GM19193 (cell line): ENCODE measurements around the gene BNC2.

Experiments
- POLR2A ChIP-seq: IDR thresholded peaks from 4 replicates; pipeline ENCODE4 v1.6.1; 2011; ENCODE audit not compliant: insufficient read depth, insufficient read length; ENCODE audit errors: extremely low read depth

Gene BNC2

DNA sequence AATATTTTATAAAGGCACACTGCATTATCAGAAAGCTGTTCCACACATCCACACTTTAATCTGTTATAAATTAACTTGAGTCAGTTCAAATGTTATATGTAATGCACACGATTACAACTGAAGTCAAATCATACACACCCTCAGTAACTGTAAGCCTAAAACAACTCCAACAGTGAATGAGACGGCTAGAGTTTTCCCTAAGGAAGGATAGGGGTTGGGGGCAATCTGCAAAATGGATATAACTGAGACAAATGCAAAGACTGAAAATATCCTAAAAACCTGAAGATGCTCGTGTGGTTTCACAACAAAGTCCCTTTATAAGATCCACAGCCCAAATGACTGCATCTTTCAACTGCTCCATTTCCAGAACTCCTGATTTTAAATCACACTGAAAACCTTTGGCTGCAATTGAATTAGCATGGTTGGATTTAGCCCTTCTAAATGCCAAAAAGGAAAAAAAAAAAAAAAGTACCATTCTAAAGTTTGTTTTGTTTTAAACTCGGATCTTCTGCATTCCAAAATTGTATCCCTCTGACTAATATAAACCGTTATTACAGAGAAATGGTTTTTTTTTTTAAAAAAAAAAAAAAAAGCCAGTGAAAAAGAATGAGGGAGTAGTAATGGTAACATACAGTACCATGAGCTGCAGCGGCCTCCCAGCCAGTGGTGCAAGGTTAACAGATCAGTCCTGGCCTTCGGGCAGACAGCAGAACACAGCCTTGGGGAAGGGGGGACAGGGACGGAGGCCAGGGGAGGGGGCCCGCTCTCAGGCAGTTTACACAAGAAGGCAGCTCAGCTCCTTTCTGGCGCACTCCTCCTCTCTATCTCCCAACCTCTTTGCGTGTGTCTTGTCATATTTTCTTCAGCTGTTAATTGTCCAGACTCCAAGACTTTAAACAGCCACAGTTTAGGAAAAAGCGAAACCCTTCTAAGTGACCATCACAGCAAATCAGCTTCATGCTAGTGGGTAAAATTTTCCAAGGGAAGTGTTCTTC lies 166.1 kb downstream of the BNC2 start:
- TF ChIP-seq POLR2A = no peak

DNA sequence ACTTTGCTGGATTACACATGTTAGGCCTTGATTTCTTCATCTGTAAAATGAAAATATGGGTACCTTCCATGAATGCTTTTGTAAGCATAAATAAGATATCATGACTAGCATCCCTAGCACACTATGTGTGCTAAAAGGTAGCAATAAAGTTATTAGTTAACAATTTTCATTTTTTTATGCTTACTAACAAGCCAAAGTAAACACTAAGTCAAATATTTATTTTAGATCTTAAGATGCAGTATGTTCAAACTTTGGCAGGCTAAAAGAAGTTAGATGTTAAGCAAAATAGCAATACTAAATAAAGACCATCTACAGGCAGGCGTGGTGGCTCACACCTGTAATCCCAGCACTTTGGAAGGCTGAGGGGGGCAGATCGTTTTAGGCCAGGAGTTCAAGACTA lies 169.1 kb downstream of the BNC2 start:
- TF ChIP-seq POLR2A = no peak

DNA sequence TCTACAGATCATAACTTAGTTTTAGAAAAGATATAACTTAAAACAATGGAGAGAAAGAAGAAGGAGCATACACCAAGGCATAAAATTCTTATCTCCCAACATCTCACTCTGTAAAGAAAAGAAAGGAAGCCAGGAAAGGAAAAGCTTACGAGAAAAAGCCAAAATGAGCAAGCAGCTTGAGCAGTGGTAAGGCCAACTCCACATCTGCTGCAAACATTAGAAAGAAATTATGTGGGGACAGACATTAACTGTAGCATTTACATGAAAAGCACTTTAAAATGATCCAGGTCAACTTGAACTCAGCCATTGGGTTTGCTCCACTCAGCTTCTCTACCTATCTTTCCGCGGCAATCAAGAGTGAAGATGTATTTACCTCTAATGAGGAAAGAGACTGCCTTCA lies 176.9 kb downstream of the BNC2 start:
- no peak for TF ChIP-seq POLR2A

DNA sequence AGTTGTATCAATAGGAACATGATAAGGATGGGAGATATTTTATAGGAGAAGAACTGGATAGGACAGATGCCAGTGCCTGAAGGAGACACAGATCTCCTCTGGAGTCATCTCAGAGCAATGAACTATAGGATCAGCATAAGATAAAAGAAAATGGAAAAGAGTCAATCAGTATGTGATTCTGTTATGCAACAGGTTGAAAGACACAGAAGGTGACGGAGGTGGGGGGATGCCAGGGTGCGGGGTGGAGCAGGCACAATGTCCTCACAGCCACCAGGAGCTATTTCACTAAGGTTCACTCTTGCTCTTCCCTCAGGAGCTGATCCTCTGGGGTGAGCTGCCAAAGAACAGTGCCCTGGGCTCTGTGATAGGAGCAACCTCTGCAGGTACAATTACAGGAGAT lies 179.8 kb downstream of the BNC2 start:
- TF ChIP-seq POLR2A = no peak

DNA sequence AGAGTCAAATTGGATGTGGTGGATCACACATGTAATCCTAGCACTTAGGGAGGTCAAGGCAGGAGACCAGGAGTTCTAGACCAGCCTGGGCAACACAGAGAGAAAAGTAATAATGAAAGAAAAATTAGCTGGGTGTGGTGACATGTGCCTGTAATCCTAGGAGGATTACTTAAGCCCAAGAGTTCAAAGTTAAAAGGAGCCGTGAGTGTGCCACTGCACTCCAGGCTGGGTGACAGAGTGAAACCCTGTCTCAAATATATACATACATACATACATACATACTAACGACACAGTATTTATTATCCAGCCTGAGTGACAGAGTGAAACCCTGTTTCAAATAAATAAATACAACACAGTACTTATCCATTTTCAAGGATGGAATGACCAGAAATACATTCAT lies 180.3 kb downstream of the BNC2 start:
- TF ChIP-seq POLR2A = no peak

DNA sequence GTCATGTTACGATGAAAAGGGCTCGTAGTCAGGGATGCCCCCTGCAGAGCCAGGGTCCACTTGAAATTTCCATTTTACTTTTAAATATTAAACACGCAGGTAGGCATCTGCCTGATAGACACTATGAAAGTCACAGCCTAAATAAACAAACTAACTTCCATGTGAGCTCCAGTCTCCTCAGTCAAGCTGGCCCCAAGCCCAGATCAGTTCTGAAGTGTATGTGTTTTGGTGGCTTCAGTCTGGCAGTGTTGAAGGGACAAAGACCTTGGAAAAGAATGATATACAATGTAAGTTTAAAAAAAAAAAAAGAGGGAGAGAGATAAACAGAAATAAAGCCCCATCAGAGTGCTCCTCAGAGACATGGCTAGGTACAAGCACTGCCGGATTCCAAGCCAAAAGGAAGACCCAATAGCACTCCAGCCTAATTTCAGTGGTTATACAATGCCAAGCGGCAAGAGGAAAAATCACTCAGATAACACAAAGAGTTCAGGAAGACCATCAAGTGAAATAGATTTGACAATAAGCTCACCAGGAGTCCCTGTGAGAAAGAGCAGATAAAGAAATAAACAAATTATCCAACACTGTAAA lies 181.0 kb downstream of the BNC2 start:
- TF ChIP-seq POLR2A = no peak

DNA sequence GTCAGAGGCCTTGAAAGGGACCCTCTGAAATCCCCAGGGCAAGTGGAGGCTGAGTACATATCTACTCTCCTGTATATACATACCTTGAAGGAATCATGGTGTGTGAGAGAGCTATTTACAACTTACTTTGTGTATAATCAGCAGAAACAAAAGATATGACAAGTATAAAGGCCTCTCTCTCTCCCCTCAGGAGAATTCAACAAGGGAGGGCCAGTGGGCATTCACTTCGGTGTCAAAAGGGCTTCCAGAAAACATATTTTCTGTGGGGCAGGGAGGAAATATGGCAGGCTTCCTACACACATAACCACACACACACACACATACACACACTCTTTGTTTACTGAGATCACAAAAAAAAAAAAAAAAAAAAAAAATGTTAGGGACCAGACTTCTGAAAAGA lies 181.7 kb downstream of the BNC2 start:
- no peak for TF ChIP-seq POLR2A

DNA sequence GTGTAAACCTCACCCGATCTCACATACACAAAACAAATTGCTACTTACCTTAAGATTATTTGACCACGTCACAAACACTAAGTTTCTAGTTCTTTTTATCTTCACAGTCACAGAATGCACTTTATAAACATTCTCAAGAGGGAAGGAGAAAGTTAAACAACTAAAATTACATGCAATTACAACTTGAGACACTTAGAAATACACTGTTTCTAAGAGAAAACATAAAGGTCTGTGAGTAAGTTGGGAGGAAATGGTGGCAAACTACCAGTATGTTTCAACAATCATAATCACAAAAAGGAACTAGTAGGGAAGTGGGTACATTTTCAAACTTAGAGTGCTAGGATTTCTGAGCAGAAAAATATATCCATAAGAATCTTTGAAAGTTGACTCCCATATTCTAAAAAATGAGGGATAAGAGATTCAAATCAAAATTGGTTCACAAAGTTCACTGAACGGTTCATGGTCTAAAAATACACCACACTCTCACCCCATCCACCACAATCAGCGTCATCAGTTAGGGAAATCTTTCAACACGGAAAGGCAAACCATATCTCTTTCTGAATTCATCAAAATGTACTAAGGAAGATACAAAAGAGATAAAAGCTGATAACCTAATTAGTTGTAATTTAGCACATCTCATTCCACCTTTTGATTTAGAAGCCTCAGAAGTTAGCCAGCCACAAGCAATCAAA lies 182.6 kb downstream of the BNC2 start:
- no peak for TF ChIP-seq POLR2A

DNA sequence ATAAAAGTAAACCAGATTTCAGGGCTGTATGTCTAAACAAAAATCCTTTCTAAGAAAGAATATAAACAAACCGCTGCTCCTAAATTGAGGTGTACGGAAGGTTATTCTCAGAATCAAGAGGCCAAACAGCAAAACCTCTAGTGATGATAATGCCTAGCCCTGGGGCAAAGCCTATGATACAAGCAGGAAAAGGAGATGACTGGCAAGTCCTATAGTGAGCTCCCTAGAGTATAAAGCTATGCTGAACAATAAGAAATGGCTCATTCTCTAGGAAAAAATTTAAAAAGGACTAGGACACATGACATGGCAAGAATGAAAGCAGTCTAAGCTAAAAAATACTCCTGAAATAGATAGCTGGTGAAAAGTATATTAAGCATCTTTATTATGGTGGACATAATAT lies 187.1 kb downstream of the BNC2 start:
- no peak for TF ChIP-seq POLR2A

DNA sequence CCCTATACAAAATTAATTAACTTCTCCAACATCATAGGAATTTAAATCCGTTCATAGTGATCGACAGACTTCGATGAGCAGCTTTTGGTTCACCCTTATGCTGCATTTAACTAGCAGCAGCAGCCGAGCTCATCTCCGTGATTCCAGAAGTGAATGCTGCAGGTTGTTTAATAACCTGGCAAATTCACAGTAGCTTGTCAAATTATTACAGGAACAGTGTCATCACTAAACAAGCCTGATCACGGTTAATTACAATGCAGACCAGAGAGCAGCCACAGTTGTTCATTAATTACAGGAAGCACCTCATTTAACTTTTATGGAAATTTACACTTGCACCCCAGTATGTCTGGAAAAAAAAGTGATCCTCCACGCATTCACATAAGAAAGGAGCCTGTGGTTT lies 188.2 kb downstream of the BNC2 start:
- no peak for TF ChIP-seq POLR2A

DNA sequence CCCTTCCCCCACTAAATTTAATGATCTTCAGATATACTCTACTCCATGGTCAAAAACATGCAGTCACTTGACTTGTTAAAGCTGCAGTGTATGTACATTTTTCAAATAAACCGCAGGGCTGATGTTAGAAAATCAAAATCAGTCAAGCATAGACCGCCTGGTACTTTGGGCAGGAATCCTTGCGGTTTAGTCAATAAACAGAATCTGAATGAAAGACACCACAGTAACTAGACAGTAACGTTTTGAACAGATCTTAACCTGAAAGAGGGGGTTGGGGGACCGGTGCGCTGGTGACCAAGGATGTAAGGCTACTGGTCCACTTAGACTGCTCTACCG lies 188.8 kb downstream of the BNC2 start:
- no peak for TF ChIP-seq POLR2A

DNA sequence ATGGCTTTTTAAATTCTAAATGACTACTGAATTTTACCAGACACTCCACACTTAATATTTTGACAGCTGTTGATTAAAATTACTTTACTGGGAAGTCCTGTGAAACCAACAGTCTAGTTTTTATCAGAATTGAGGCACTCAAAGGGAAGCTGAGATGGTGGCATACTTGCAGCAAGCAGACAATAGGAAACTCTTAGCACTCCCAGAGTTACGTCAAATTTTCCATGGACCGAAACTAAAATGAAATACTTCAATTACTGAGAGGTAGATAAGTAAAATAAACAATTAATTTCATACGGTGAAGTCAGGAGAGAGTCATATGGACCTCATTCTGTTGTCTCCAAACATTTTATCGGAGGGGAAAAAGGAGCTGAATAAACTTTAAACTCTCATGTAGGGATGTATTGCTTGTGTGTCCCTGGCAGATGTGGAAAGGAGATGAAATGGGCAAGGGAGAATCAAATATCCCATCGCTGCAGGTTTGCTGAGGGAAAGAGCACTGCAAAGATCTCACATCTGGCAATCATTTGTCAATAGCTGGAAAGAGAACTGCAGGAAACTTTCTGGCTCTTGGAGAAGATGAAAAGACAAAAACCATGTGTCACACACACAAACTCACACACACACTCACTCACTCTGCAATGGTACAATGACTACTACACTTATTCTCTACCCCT lies 189.4 kb downstream of the BNC2 start:
- TF ChIP-seq POLR2A = no peak

DNA sequence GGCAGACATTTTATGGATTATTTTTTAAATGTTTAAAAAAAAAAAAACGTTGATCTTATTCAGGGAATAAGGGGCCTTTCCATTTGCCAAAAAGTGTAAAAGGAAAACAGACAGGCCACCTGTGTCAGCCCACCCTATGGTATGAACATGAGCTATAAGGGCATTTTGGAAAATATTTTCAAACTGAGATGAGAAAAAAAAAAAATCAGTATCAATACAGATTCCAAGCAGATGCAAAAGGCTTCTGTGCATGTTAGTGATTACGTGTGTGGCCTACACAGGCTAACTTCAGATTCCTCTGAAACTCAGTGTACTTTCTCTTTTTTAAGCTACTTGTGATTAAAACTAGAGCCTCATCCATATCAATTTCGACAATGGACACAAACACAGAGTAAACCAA lies 189.9 kb downstream of the BNC2 start:
- no peak for TF ChIP-seq POLR2A

DNA sequence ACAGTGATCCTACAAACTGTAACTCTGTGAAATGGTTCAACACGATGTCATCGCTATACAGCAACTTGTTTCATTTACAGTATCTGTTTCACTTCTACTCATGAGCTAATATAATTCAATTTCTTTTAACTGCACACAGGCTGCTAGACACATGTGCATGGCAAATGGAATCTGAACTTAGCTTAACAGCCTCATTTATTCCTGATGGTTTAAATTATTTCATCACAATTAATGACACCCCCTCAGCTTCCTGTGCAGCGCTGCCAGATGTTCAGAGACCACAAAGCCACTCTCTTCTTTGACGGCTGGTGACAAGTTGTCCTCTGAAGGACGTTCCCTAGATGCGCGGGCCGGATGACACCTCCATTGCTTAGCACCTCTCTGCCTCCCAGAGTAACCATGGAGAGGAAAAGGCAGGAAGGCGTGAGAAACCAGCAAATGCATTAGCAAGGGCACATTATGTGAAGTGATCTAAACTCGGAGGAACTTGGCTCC lies 191.1 kb downstream of the BNC2 start:
- no peak for TF ChIP-seq POLR2A

DNA sequence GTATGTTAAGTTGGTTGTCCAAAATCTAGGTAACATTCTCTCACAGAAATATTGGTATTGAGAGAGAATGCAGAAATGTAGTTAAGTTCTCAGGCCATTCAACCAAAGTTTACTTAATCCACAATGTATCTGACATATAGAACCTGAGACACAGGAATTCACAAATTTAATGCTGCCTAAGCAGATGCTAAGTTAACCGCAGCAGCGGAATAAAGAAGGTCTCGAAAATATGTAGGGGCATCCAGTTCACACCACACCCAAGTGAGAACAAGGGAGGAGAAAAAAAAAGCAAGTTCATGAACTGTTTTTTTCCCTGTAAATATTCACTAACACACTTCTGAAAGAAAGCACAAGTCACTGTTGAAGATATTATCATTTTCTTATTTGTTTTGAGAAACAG lies 194.0 kb downstream of the BNC2 start:
- TF ChIP-seq POLR2A = no peak

DNA sequence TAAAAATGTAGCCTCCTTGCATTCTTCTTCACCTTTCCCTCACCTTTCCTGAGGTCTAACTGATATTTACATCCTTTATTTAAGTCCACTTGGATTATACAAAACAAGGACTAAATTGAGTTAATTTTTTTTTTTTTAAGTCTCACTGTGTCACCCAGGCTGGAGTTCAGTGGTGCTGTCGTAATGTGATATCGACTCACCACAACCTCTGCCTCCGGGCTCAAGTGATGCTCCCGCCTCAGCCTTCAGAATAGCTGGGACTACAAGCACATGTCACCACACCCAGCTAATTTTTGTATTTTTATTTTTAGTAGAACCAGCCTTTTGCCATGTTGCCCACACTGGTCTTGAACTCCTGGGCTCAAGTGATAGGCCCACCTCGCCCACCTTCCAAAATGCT lies 195.3 kb downstream of the BNC2 start:
- TF ChIP-seq POLR2A = no peak

DNA sequence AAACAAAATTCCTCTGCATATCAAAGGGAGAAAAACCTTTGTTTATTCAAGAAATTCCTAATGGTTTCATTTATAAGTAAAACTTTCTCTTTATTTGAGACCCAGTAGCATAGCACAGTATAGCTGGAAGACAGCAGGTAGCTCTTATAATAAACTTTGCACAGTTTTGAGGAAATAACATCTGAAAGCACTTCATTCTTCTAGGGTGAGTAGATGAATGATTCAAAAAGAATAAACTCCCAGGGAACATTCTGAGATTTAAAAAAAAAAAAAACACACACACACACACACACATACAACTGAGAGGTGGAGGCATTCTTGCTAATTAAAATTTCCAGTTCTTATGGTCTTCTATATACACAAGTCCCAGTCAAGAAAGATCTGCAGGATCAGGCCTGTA lies 197.3 kb downstream of the BNC2 start:
- no peak for TF ChIP-seq POLR2A
